HEK293 (cell line): Measurements from ENCODE around the gene NIT2.

Experiments used
- CTCF ChIA-PET: fragments of 350-600 bp; formaldehyde crosslinking; extraction: SDS; loops from one replicate; lab custom pipeline; 2021; ENCODE audit warnings: antibody characterized with exemption; lab: Yijun Ruan, JAX
- POLR2A ChIA-PET: fragments of 300-600 bp; formaldehyde crosslinking; extraction: SDS; loops from one replicate; lab custom pipeline; 2020; ENCODE audit warnings: antibody characterized with exemption, inconsistent platforms; lab: Yijun Ruan, JAX
- H3K27ac ChIP-seq: fragments of 200-500 bp; sonication (Bioruptor generic); 2 replicates; pipeline ENCODE4 v1.5.1; 2014; ENCODE audit warnings: low read depth, low read length, control low read depth, inconsistent platforms; ENCODE audit errors: extremely low read depth
- H3K36me3 ChIP-seq, 2 experiments: fragments of 200-500 bp in 1 of 2; sonication (Bioruptor generic) in 1 of 2; 1 replicate in 1 of 2; 2 replicates in 1 of 2; pipeline ENCODE4 v1.5.1; 2014 to 2017; ENCODE audit warnings: inconsistent platforms in 2 of 2, low read length in 2 of 2; ENCODE audit not compliant: control insufficient read depth in 2 of 2, insufficient read depth in 1 of 2
- H3K4me1 ChIP-seq: fragments of 200-500 bp; sonication (Bioruptor generic); 2 replicates; pipeline ENCODE4 v1.5.1; 2014; ENCODE audit warnings: mild to moderate bottlenecking, low read length, inconsistent platforms; ENCODE audit not compliant: control insufficient read depth, insufficient read depth
- H3K4me3 ChIP-seq: 2 replicates; pipeline ENCODE4 v1.5.1; 2011; ENCODE audit warnings: low read depth, mild to moderate bottlenecking, control low read depth, low read length, moderate library complexity
- H3K9me3 ChIP-seq: fragments of 200-500 bp; sonication (Bioruptor generic); 2 replicates; pipeline ENCODE4 v1.5.1; 2014; ENCODE audit warnings: low read depth, low read length, inconsistent platforms; ENCODE audit not compliant: control insufficient read depth, insufficient read depth
- ELK4 ChIP-seq: IDR thresholded peaks from 2 replicates; pipeline ENCODE4 v1.6.1; 2011; ENCODE audit warnings: mild to moderate bottlenecking, low read depth, low read length, borderline replicate concordance
- FEZF1 ChIP-seq: fragments of 450-650 bp; formaldehyde crosslinking; IDR thresholded peaks from 2 replicates; pipeline ENCODE4 v1.5.1; 2016; ENCODE audit warnings: missing biosample characterization, missing genetic modification characterization
- OSR2 ChIP-seq: fragments of 450-650 bp; formaldehyde crosslinking; IDR thresholded peaks from 2 replicates; pipeline ENCODE4 v1.5.1; 2016; ENCODE audit warnings: missing biosample characterization, missing genetic modification characterization
- PATZ1 ChIP-seq: fragments of 450-650 bp; formaldehyde crosslinking; IDR thresholded peaks from 2 replicates; pipeline ENCODE4 v1.5.1; 2016; ENCODE audit warnings: missing biosample characterization, missing genetic modification characterization
- PRDM4 ChIP-seq: fragments of 450-650 bp; formaldehyde crosslinking; IDR thresholded peaks from 2 replicates; pipeline ENCODE4 v1.5.1; 2017; ENCODE audit warnings: missing biosample characterization, missing genetic modification characterization
- PRDM6 ChIP-seq: fragments of 450-650 bp; formaldehyde crosslinking; IDR thresholded peaks from 2 replicates; pipeline ENCODE4 v1.5.1; 2017; ENCODE audit warnings: missing biosample characterization, missing genetic modification characterization
- ZBTB10 ChIP-seq: fragments of 450-650 bp; formaldehyde crosslinking; IDR thresholded peaks from 2 replicates; pipeline ENCODE4 v1.5.1; 2016; ENCODE audit warnings: missing biosample characterization, missing genetic modification characterization
- ZBTB8A ChIP-seq: fragments of 450-650 bp; formaldehyde crosslinking; IDR thresholded peaks from 2 replicates; pipeline ENCODE4 v1.5.1; 2016; ENCODE audit warnings: missing biosample characterization, missing genetic modification characterization
- ZEB2 ChIP-seq: fragments of 450-650 bp; formaldehyde crosslinking; IDR thresholded peaks from 2 replicates; pipeline ENCODE4 v1.5.1; 2016; ENCODE audit warnings: missing biosample characterization, missing genetic modification characterization
- ZFP41 ChIP-seq: fragments of 450-650 bp; formaldehyde crosslinking; IDR thresholded peaks from 2 replicates; pipeline ENCODE4 v1.5.1; 2016; ENCODE audit warnings: missing biosample characterization, missing genetic modification characterization, borderline replicate concordance
- ZFP69B ChIP-seq: fragments of 450-650 bp; formaldehyde crosslinking; IDR thresholded peaks from 2 replicates; pipeline ENCODE4 v1.5.1; 2016; ENCODE audit warnings: missing biosample characterization, missing genetic modification characterization
- ZNF140 ChIP-seq: fragments of 450-650 bp; formaldehyde crosslinking; IDR thresholded peaks from 2 replicates; pipeline ENCODE4 v1.5.1; 2016; ENCODE audit warnings: missing biosample characterization, missing genetic modification characterization
- ZNF302 ChIP-seq: fragments of 450-650 bp; formaldehyde crosslinking; IDR thresholded peaks from 2 replicates; pipeline ENCODE4 v1.5.1; 2016; ENCODE audit warnings: missing biosample characterization, missing genetic modification characterization, low read depth
- ZNF362 ChIP-seq: fragments of 450-650 bp; formaldehyde crosslinking; IDR thresholded peaks from 2 replicates; pipeline ENCODE4 v1.5.1; 2016; ENCODE audit warnings: missing biosample characterization, missing genetic modification characterization
- ZNF513 ChIP-seq: fragments of 450-650 bp; IDR thresholded peaks from 2 replicates; pipeline ENCODE4 v1.5.1; 2018; ENCODE audit warnings: missing biosample characterization, missing genetic modification characterization
- ZNF555 ChIP-seq: fragments of 450-650 bp; formaldehyde crosslinking; conservative IDR thresholded peaks from 2 replicates; pipeline ENCODE4 v1.5.1; 2017; ENCODE audit warnings: missing biosample characterization, mild to moderate bottlenecking, missing genetic modification characterization, inconsistent platforms
- ZNF621 ChIP-seq: fragments of 450-650 bp; formaldehyde crosslinking; IDR thresholded peaks from 2 replicates; pipeline ENCODE4 v1.5.1; 2017; ENCODE audit warnings: missing biosample characterization, missing genetic modification characterization
- ZNF660 ChIP-seq: fragments of 450-650 bp; IDR thresholded peaks from 2 replicates; pipeline ENCODE4 v1.5.1; 2018; ENCODE audit warnings: missing biosample characterization, mild to moderate bottlenecking, missing genetic modification characterization
- ZNF692 ChIP-seq: fragments of 450-650 bp; formaldehyde crosslinking; IDR thresholded peaks from 2 replicates; pipeline ENCODE4 v1.5.1; 2016; ENCODE audit warnings: missing biosample characterization, missing genetic modification characterization
- ZNF785 ChIP-seq: fragments of 450-650 bp; formaldehyde crosslinking; IDR thresholded peaks from 2 replicates; pipeline ENCODE4 v1.5.1; 2016; ENCODE audit warnings: missing biosample characterization, missing genetic modification characterization
- ZXDB ChIP-seq: fragments of 450-650 bp; formaldehyde crosslinking; IDR thresholded peaks from 2 replicates; pipeline ENCODE4 v1.5.1; 2016; ENCODE audit warnings: missing biosample characterization, missing genetic modification characterization

NIT2 gene

GRCh38 chr3:100403362-100404249 lies 69.0 kb downstream of the NIT2 start:
- Histone ChIP-seq H3K4me3 (no peak overlapping the region), H3K27ac (peak overlapping the region; percentile 11; the same call in 1 of the 2 replicates), H3K9me3 (no peaks in the 10 kb centered on the region), H3K4me1 (no peaks in the 10 kb centered on the region), H3K36me3 (no peaks in the 10 kb centered on the region)
- ChIA-PET POLR2A (no interaction called here), CTCF (interaction anchor here (1.3 kb wide), 1 partner anchor 68 kb away, joined by 4 read pairs; no protein-coding TSS in a partner anchor)
- no peak for TF ChIP-seq ZNF513
- 0 out of 2 replicates have a peak, but pooled peaks have one; percentile 27 for TF ChIP-seq ZEB2 (tag by site-specific recombination)
- no peak for TF ChIP-seq ZFP69B (tag by site-specific recombination)
- no peak for TF ChIP-seq ZNF555 (tag by site-specific recombination)
- no peak for TF ChIP-seq ZNF785 (tag by site-specific recombination)
- TF ChIP-seq PRDM6 (tag by site-specific recombination): peak; percentile 59; the same call in 1 of the 2 replicates
- peak; percentile 52 for TF ChIP-seq FEZF1 (tag by site-specific recombination)
- 0 out of 2 replicates have a peak, but pooled peaks have one; percentile 7 for TF ChIP-seq ZNF660 (tag by site-specific recombination)
- TF ChIP-seq ZBTB8A (tag by site-specific recombination): no peak
- no peak for TF ChIP-seq PATZ1
- no peak for TF ChIP-seq ZBTB10 (tag by site-specific recombination)
- no peak for TF ChIP-seq ZNF302 (tag by site-specific recombination)
- no peak for TF ChIP-seq PRDM4
- no peak for TF ChIP-seq ZNF621 (tag by site-specific recombination)
- TF ChIP-seq ZNF362 (tag by site-specific recombination): peak; percentile 88; the same call in 1 of the 2 replicates
- TF ChIP-seq ELK4: no peak
- 0 out of 2 replicates have a peak, but pooled peaks have one; percentile 16 for TF ChIP-seq ZNF692
- peak; percentile 56; the same call in 1 of the 2 replicates for TF ChIP-seq OSR2
- TF ChIP-seq ZNF140: peak; percentile 58; the same call in 1 of the 2 replicates
- no peak for TF ChIP-seq ZFP41
- TF ChIP-seq ZXDB (tag by site-specific recombination): 0 out of 2 replicates have a peak, but pooled peaks have one; percentile 15
